Peyer's patch (tissue), 4 donors: Measurements from ENCODE around the gene CUL2.

Experiments used
- POLR2A ChIP-seq, 2 donors: fragments of 450-650 bp; IDR thresholded peaks; one replicate each; pipeline ENCODE4 v1.5.1; 2017; ENCODE audit warnings: antibody characterized with exemption in 2 of 2, mild to moderate bottlenecking in 2 of 2, moderate library complexity in 2 of 2
- TF ChIP-seq, protein P1 (sequence below), 6 experiments: fragments of 450-650 bp in 4 of 6; fragments of 200-600 bp in 2 of 6; sonication (generic) in 1 of 6; IDR thresholded peaks; one replicate each; pipeline ENCODE4 v1.5.1; 2017 to 2019; ENCODE audit warnings: antibody characterized with exemption in 6 of 6, mild to moderate bottlenecking in 3 of 6, moderate library complexity in 1 of 6

DNA sequence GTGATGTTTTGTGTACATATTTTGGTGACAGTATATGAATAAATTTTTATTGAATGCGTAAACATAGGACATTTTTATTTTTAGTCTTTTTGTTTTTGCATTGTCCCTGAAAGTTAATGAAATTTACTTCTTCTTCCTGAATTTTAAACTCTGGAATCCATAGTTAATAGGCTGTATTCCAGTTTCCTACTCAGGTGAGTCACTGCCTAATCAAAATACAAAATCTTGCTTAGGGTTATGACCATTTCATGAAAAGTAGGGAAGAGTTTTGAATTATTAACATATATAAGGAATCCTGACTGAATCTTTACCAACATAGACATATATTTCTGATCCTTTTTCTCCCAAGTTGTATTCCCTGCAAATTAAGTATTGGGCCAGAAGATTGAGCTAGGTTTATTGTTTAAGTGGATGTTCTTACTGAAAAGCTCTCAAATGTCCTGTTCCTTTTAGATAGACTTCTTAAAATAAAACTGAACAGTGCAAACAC is 39.1 kb upstream of the CUL2 start:
- TF ChIP-seq POLR2A (IDR thresholded peaks at IDR 0.05) = no peak
- TF ChIP-seq, protein P1, sequence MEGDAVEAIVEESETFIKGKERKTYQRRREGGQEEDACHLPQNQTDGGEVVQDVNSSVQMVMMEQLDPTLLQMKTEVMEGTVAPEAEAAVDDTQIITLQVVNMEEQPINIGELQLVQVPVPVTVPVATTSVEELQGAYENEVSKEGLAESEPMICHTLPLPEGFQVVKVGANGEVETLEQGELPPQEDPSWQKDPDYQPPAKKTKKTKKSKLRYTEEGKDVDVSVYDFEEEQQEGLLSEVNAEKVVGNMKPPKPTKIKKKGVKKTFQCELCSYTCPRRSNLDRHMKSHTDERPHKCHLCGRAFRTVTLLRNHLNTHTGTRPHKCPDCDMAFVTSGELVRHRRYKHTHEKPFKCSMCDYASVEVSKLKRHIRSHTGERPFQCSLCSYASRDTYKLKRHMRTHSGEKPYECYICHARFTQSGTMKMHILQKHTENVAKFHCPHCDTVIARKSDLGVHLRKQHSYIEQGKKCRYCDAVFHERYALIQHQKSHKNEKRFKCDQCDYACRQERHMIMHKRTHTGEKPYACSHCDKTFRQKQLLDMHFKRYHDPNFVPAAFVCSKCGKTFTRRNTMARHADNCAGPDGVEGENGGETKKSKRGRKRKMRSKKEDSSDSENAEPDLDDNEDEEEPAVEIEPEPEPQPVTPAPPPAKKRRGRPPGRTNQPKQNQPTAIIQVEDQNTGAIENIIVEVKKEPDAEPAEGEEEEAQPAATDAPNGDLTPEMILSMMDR (IDR thresholded peaks at IDR 0.05) = no peak
